Measurements from ENCODE around the gene NT5DC4. TPM values are rescaled to one million over a fixed set of nuclear protein-coding genes. Genes with fewer than 3 reads are reported as not detected.

Gene NT5DC4
- total and polyA plus RNA-seq, 2 of the 8 experiments (the other 6 are each of a cell fraction or from before 2014, with no cell fraction given): not detected

GRCh38 chr2:112706170-112706664, 14.6 kb upstream of the NT5DC4 start:
- H3K23ac ChIP-seq (ENCODE audit: insufficient read length): no peak overlapping the region
- CTCF ChIA-PET (ENCODE audit: partially characterized antibody): interaction anchor here (3.1 kb wide), 1 partner anchor 19 kb away, joined by 17 read pairs; no protein-coding TSS in a partner anchor
- DNase-seq (ENCODE audit: low read depth in 1 of 2, low spot score in 2 of 2) (no peak), FAIRE-seq (no peak)
- no peak overlapping the region for H2BK5ac ChIP-seq (ENCODE audit: low read depth, low read length)
- POLR2A ChIA-PET (ENCODE audit: partially characterized antibody): no interaction called here
- no peak overlapping the region for H3K4me2 ChIP-seq (ENCODE audit: insufficient read depth in 1 of 2, low read depth in 2 of 2, low read length in 2 of 2)
- no peak overlapping the region for H3K9ac ChIP-seq (replicated peaks in 1 of 4; ENCODE audit: extremely low read depth in 1 of 4, low read depth in 3 of 4, low read length in 3 of 4)
- no peaks in the 10 kb centered on the region for H4K20me1 ChIP-seq (replicated peaks in 1 of 2; ENCODE audit: control insufficient read depth in 1 of 2, insufficient read depth in 2 of 2, low read length in 2 of 2)
- no peak overlapping the region for H3K4ac ChIP-seq (replicated peaks; ENCODE audit: insufficient read length, low read depth, low read length)
- no peaks in the 10 kb centered on the region for H3K36me3 ChIP-seq (ENCODE audit: control insufficient read depth in 2 of 4, insufficient read depth in 4 of 4, low read length in 3 of 4)
- no peak overlapping the region for H3K4me3 ChIP-seq (ENCODE audit: extremely low read depth in 1 of 4, insufficient read depth in 2 of 4, low read depth in 3 of 4, low read length in 4 of 4)
- no peak overlapping the region for H3K56ac ChIP-seq (replicated peaks; ENCODE audit: insufficient read length, low read depth, low read length)
- no peaks in the 10 kb centered on the region for H3K23me2 ChIP-seq (ENCODE audit: low read depth, low read length)
- no peak overlapping the region for H3K27ac ChIP-seq (ENCODE audit: low read depth, low read length)
- no peaks in the 10 kb centered on the region for H3K27me3 ChIP-seq (replicated peaks in 1 of 4; ENCODE audit: control insufficient read depth in 3 of 4, extremely low read depth in 1 of 4, insufficient read depth in 3 of 4, low read length in 3 of 4)
- 67% methylated on average over 5 of the region's 5 CpGs; no CpG with 5 or more reads in 1 of the 2 experiments for WGBS, 2 experiments (ENCODE audit: extremely low coverage in 1 of 2, insufficient coverage in 1 of 2, insufficient read length in 1 of 2, insufficient replicate concordance in 2 of 2, low coverage in 1 of 2, low lambda C conversion rate in 2 of 2, missing lambda C conversion rate in 1 of 2)
- no peak overlapping the region for H3K18ac ChIP-seq (ENCODE audit: extremely low read depth, low read length)
- H3K79me1 ChIP-seq (ENCODE audit: low read depth, low read length): no peaks in the 10 kb centered on the region
- H3K14ac ChIP-seq (ENCODE audit: insufficient read length): no peak overlapping the region
- H4K91ac ChIP-seq (replicated peaks; ENCODE audit: insufficient read length, low read length): no peak overlapping the region
- H4K8ac ChIP-seq (ENCODE audit: extremely low read depth, insufficient read depth, low read length): no peak overlapping the region
- no peak overlapping the region for H2BK120ac ChIP-seq (replicated peaks; ENCODE audit: low read depth, low read length)
- no peaks in the 10 kb centered on the region for H3K4me1 ChIP-seq (replicated peaks in 1 of 4; ENCODE audit: control insufficient read depth in 3 of 4, insufficient read depth in 4 of 4, low read length in 3 of 4)
- H2BK20ac ChIP-seq (ENCODE audit: low read length): no peak overlapping the region
- peak overlapping the region; percentile 93; the same call in 1 of the 2 replicates for H2AFZ ChIP-seq (ENCODE audit: low read length)
- no peak overlapping the region for H2BK12ac ChIP-seq (ENCODE audit: low read depth, low read length)
- H3K9me3 ChIP-seq (ENCODE audit: insufficient read depth in 2 of 2, low read depth in 1 of 2, low read length in 1 of 2): no peaks in the 10 kb centered on the region
- no peak overlapping the region for H2AK5ac ChIP-seq (ENCODE audit: low read depth, low read length)
- H2BK15ac ChIP-seq (ENCODE audit: low read length): no peak overlapping the region
- H4K5ac ChIP-seq (ENCODE audit: insufficient read length, low read depth, low read length): no peak overlapping the region
- no peaks in the 10 kb centered on the region for H3K79me2 ChIP-seq (ENCODE audit: control insufficient read depth in 1 of 2, insufficient read depth in 2 of 2, low read length in 2 of 2)
- no peak for TF ChIP-seq TCF12 (IDR thresholded peaks at IDR 0.05; ENCODE audit: low read depth, low read length)
- no peak for TF ChIP-seq SIX5 (IDR thresholded peaks at IDR 0.05; ENCODE audit: low read depth, low read length)
- TF ChIP-seq EP300 (IDR thresholded peaks at IDR 0.05; ENCODE audit: borderline replicate concordance in 1 of 2, low read depth in 2 of 2, low read length in 2 of 2): no peak
- no peak for TF ChIP-seq GABPA (IDR thresholded peaks at IDR 0.05; ENCODE audit: borderline replicate concordance, insufficient read depth, low read length)
- TF ChIP-seq POLR2A (IDR thresholded peaks at IDR 0.05; ENCODE audit: control extremely low read depth in 1 of 2, low read depth in 2 of 2, low read length in 2 of 2): no peak
- TF ChIP-seq POLR2AphosphoS5 (IDR thresholded peaks at IDR 0.05; ENCODE audit: low read depth, low read length): no peak
- no peak for TF ChIP-seq SUZ12 (IDR thresholded peaks at IDR 0.05; ENCODE audit: low read length)
- no peak for TF ChIP-seq FOSL1 (IDR thresholded peaks at IDR 0.05; ENCODE audit: insufficient read depth, low read depth, low read length)
- TF ChIP-seq SIN3A (conservative IDR thresholded peaks at IDR 0.05 in 1 of 2, IDR thresholded peaks at IDR 0.05 in 1 of 2; ENCODE audit: low read depth in 1 of 2, low read length in 2 of 2): no peak
- no peak for TF ChIP-seq ASH2L (IDR thresholded peaks at IDR 0.05; ENCODE audit: low read length)
- no peak for TF ChIP-seq BCL11A (IDR thresholded peaks at IDR 0.05; ENCODE audit: low read depth in 2 of 2, low read length in 2 of 2)
- TF ChIP-seq MAX (IDR thresholded peaks at IDR 0.05): no peak
- no peak for TF ChIP-seq YY1 (IDR thresholded peaks at IDR 0.05; ENCODE audit: low read depth, low read length)
- TF ChIP-seq BRCA1 (IDR thresholded peaks at IDR 0.05; ENCODE audit: low read depth, low read length): no peak
- no peak for TF ChIP-seq CHD1 (IDR thresholded peaks at IDR 0.05; ENCODE audit: low read depth, low read length)

Data from H1 (cell line).